ENCODE data around the gene KCNK16. TPM values are rescaled to one million over a fixed set of nuclear protein-coding genes. Genes with fewer than 3 reads are reported as not detected.

Gene KCNK16
- polyA plus RNA-seq, result 1 to 10 TPM in 1 of 3 donors, not detected in 2; 5.0 TPM

DNA sequence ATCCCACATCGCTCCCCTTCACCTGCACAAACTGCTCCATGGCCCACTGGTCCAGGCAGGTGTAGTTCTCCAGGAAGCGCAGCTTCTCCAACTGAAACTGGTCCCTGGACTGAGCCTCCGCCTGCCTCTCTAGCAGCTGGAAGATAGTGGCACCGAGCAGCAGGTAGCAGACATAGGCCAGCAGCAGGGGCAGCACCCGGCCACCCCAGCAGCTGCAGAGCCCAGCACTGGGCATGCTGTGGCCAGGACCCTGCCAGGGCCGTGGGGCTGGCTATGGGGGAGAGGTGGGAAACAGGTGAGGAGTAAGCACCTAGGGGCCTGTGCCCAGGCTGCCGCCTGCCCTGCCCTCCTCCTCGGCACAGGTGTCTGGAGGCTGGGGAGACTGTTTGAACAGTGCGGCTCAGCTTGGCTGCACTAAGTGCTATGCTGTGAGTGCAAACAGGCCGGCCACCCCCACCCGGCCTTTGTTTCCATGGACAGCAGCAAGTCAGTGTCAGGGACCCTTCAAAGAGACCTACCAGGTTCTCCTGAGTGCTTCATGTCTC is at the start of gene KCNK16:
Gene KCNK16, minus strand, starts transcription at position 397 of the 545 bp plus-strand sequence. Its CDS starts 162 bp downstream, at position 235.
- WGBS, 3 donors, result 59 to 84% (median 78%) methylated on average over 10 to 11 of the region's 11 CpGs
- no peak within 1 kb of the TSS for H3K27ac ChIP-seq (ENCODE audit: low read depth, low read length)

DNA sequence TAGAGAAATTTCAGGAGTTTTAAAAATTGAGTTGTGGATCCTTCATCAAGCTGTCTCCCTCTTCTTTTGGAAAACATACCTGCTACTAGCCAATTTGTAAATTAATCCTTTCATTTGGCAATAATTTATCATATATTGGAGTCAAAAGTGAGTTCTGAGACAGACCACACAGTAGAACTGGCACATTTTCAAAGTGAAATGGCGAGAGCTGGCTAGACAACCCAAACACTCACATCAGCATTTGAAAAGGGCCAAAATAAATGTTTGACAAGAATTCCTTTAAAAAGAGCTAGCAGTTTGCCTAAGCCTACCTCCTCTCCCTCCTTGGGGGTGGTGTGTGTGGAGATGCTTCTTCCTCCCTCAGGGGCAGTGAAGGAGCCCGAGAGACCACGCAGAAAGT is 47.9 kb upstream of the KCNK16 start:
- WGBS, 3 donors, result 72 to 77% (median 73%) methylated on average over 3 of the region's 3 CpGs
- no peak overlapping the region for H3K27ac ChIP-seq (ENCODE audit: low read depth, low read length)

DNA sequence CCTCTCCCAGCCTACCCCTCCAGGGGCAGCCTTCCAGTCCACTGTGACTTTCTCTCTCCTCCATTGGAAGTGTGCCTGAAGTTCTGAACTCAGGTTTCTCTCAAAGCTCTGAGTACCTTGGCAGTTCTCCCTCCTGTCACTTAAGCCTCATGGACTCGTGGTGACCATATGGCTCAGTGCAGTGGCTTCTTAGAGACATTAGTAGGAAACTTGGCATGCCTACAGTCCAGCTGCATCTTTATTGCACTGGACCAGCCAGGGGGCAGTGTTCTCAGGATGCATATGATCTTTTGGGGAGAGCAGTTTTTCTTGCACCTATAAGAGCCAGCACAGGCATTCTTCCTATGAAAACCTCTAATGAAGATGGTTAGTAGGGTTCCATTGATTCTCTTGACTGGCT is 47.5 kb upstream of the KCNK16 start:
- WGBS, 3 donors, result 20 to 67% (median 58%) methylated on average over 1 of the region's 1 CpG
- no peak overlapping the region for H3K27ac ChIP-seq (ENCODE audit: low read depth, low read length)

DNA sequence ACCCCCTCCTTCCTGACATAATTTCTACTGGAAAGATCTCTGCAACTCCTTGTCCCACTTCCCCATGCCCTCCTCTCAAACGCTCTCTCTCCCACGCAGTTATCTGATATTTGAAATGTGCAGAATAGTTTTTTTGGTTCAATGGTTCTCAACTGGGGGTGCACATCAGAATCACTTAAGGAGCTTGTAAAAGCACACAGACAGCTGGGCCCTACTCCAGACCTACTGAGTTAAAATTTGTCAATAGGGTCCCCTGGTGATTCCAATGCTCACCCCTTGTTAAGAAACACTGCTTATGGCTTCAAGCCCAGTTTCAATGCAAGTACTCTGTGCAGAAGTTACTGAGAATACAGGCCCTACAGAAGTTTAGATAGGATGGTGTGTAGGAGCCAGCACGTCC is 45.2 kb upstream of the KCNK16 start:
- no peak overlapping the region for H3K27ac ChIP-seq (ENCODE audit: low read depth, low read length)
- 71 to 89% (median 80%) methylated on average over 3 of the region's 3 CpGs for WGBS, 3 donors

DNA sequence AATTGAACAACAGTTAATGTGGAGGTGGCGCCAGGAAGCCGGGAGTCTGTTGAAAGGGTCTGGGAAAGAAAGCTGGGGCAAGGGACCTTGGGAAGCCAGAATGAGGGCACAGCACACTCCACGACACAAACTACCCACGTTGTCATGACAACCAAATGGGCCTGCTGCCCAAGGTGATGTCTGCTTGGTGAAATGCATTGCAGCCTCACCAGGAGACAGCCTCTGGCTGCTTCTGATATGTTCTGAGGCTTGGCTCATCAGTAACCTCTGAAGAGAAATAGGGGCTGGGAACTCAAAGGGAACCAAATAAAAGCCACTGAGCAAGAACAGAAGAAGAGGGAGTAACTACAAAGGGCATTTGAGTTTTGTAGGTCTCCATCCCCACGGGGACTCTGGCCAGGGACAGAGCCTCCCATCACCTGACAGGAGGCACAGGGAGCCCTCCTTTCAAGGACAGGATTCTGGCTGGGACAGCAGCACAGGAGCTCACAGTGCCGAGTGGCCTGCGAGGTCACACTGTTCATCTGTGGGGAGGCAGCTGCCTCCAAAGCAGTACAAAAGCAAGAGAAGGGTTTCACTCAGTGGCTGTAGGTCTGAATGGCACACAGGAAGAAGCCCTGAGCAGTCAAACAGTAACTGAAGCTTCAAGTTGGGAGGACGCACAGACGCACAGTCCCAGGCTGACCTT is 44.6 kb upstream of the KCNK16 start:
- WGBS, 3 donors, result 66 to 79% (median 69%) methylated on average over 9 of the region's 9 CpGs
- no peak overlapping the region for H3K27ac ChIP-seq (ENCODE audit: low read depth, low read length)

DNA sequence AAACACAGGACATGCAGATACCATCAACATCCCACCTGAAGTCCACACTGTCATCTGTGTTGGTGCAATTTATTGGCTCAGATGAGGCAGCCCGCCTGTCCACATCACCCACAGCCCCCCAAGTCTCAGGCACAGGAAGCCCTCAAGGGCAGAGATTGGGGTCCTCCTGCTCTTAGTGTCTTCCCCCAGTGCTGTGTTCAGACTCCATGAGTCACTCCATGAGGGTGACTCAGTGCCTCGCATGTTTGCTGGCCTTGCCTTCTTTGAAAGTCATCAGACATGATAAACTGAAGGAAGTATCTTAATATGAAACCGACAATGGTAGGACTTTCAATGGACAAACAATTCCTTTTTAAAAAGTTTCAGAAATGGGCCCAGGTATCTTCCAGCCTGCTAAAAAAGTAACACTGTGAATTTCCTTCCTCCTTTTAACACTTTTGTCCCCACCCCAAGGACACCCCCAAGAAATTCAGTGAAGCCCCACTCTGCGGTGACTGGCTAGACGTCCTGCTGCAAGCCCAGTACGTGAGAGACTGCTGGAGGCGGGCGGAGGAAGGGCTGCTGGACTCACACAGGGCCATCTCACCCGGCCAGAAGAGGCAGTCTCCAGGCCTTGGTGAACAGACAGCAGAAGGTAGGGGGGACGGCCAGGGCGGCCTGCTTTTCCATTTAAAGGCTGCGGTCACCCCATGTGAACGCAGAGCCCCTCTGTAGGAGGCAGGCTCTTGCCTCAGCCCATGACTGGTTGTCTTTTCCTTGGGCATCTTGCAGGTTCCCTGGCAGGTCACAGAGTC is 43.0 kb upstream of the KCNK16 start:
- H3K27ac ChIP-seq (ENCODE audit: low read depth, low read length), result no peak overlapping the region
- 88 to 93% (median 88%) methylated on average over 13 of the region's 13 CpGs for WGBS, 3 donors

DNA sequence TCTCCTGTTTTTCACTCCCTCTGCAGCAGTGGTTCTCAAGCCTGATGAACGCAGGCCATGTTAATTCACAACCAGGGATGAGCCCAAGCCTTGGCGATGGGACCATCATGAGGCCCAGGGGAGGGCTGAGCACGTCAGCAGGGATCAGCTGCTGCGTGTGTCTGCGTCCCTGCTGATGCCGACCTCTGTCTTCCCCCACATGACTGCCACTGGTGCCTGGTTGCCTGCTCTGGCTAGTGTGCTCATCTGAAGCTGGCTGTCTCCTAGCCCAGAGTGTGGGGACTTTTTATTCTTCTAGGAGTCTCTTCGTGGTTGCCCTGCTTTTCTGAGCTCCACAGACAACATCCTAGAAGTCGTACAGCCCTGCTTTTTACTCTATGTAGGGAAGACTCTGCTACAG is 40.8 kb upstream of the KCNK16 start:
- WGBS, 3 donors, result 80 to 92% (median 87%) methylated on average over 8 of the region's 8 CpGs

DNA sequence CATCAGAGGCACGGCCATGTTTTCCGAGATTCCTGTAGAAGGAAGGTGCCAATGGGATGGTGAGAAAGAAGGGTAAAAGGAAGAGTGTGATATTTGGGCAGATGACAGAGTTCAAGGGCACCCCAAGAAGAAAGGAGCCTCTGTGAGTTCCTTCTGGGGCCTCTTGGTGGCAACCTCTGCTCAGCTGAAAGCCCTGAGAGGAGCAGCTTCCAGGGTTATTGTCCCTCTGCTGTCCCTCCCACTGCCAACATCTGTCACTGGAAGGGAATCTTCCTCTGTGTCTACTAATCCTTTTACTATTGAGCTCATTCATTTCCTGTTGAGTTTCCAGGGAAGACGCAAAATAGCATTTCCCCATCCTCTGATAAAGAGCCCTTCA is 40.0 kb upstream of the KCNK16 start:
- 30 to 47% (median 31%) methylated on average over 3 of the region's 3 CpGs for WGBS, 3 donors
- no peak overlapping the region for H3K27ac ChIP-seq (ENCODE audit: low read depth, low read length)

More for the DNA sequence above, 40.8 kb upstream of the KCNK16 start:
- no peak overlapping the region for H3K27ac ChIP-seq (ENCODE audit: low read depth, low read length)

DNA sequence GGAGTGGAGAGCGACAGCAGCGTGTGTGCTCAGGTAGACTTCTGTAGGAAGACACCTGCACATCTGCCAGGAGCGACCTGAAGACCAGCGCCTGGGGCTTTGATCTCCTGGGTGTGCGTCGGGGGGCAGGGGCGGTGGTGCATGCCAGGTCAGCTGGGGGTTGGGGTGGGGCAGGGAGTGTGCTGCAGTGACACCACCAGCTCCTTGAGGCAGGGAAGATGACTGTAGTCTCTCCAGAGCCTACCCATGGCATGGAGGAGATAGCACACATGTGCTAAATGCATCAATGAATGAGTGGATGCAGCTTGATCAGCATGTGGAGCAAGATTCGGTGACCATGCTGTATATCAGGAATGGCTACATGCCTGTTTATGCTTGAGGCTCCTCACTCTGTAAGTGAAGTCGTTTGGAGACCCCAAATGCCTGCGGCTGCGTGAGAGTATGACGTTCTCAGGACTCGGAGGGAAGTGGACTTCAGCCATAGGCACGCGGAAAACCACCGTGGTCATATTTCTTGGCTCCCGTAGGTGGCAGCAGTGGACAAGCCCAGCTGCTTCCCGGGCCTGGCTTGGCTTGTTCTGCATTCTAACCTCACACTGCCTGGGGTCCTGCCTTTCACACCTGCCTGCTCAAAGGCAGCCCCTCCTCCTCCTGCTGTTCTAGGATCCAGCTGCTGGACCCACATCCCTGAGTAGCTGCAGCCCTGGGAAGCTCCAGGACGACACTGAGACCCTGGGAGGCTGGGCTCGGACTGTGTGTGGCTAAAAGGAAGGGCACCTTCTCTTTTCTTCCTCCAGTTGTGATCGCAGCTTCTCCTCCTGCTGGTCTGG is 39.4 kb upstream of the KCNK16 start:
- 30 to 40% (median 37%) methylated on average over 21 of the region's 21 CpGs for WGBS, 3 donors
- H3K27ac ChIP-seq (ENCODE audit: low read depth, low read length), result no peak overlapping the region

DNA sequence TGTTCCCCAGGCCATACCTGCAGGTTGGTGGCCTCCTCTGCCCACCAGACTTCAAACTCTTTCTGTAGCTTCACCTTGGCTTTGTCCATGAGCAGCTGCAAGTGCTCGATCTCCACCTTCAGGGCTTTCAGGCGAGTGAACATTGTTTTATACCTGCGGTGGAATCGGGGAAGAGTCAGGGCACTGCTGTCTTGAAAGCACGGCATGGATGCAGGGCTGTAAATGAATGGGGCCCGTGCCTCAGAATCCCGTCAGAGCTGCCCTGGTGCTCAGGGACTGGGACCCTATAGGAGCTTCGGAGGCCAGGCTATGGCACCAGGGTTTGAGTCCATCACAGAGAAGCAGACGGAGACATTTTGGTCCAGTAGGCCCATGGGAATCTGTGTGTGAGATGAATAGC is 37.9 kb upstream of the KCNK16 start:
- 85 to 93% (median 93%) methylated on average over 9 of the region's 9 CpGs for WGBS, 3 donors
- no peak overlapping the region for H3K27ac ChIP-seq (ENCODE audit: low read depth, low read length)

DNA sequence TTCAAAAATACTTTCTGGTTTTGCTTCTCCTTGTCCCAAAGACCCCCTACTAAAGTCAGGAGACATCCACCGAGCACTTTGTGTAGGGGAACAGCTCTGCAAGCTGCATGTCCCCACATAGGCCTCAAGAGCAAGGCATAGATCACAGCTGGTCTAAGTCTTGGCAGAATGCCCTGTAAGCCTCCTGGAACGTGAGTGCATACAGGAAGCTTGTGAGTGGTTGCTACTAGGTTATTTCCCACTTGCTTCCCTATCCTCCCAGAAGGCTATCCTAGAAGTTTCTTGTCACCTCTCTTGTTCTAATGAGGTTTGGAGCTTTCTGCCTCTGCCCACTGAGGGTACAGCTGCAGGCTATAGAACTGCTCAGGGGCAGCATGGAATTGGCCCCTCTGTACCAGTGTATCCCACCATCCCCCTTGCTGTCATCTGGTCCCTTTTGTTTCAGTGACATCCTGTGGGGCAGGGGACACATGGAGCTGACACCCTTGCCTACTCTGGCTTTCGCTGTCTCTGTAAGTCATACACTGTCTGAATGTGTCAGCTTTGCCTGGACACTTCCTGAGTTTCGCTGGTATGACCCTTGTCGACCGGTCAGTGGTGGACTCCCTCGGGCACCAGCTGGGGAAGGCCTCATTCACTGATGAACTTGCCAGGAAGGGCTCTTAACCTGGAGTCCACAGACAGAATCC is 35.6 kb upstream of the KCNK16 start:
- WGBS, 3 donors, result 57 to 67% (median 60%) methylated on average over 7 of the region's 7 CpGs
- H3K27ac ChIP-seq (ENCODE audit: low read depth, low read length), result no peak overlapping the region

DNA sequence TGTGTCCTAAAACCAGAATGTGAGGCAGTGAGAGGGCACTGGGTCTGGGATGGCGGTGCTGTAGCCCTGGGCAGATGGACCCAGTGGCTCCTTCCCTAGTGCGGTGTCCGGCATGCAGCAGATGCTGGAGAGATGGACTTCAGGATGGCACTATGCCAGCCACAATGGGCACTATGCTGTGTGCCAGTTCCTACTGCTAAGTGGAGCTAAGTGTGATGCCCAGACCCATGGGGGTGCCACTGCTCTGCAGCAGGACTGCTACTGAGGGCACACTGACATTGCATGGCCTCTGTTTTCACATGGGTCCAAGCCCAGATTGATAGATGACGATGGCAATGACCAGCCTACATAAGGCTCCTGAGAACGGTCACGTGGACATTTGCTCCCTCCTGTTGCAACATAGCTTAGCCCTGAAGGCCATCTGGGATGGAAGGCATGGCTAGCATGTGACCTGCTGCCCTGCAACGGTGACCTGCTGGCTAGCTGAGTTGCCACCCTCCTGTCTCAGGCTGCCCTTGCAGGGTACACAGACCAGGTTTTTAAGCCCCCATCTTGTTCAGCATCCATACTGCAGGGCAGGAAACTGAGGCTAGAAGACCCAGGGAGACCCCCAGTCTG is 31.3 kb upstream of the KCNK16 start:
- WGBS, 3 donors, result 80 to 88% (median 88%) methylated on average over 7 of the region's 7 CpGs

DNA sequence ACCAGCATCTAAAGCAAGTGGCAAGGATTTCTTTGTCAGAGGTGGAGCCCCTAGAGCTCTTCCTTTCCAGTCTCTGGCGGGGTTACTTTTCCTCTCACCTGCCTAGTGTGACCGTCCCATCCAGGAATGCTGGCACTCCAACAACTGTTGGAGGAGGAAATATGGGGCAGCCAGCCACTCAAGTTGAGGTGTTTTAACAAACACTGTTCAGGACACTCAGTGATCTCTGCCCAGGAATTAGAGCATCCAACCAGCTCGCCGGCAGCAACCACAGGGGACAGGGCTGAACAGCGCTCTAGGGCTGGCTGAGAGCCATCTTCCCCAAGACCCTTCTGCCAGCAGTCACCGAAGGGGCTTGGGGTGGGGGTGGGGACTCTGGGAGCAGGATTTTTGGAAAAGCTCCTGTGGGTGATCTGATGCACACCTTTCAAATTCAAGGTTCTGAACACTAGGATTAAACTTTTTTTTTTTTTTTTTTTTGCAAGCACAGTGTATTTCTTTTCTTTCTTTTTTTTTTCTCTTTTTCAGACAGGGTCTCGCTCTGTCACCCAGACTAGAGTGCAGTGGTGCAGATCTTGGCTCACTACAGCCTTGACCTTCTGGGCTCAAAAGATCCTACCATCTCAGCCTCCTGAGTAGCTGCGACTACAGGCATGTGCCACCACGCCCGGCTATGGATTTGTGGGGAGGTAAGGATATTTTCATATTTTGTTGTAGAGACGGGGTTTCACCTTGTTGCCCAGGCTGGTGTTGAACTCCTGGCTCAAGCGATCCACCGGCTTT is 28.4 kb upstream of the KCNK16 start:
- no peak overlapping the region for H3K27ac ChIP-seq (ENCODE audit: low read depth, low read length)
- 85 to 90% (median 89%) methylated on average over 13 of the region's 13 CpGs for WGBS, 3 donors

More for the DNA sequence above, 31.3 kb upstream of the KCNK16 start:
- H3K27ac ChIP-seq (ENCODE audit: low read depth, low read length), result no peak overlapping the region

DNA sequence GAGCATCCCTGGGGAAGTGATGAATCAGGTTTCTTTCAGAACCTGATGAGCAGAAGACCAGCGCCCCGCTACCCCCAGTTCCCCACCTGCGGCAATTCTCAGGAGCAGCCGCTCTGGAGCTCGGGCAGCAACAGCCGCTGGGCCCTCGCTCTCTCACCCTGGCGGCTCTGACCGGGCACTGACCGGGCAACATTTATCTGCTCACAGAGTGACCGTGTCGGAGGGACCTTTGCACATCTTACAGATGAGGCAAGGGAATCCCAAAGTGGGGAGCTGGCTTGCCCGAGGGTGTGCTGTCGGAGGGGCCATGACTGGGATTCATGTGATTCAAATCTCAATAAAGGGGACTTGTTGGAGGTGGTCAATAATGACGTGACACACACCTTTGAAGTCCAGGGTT is 26.2 kb upstream of the KCNK16 start:
- WGBS, 3 donors, result 87 to 93% (median 93%) methylated on average over 15 of the region's 15 CpGs

DNA sequence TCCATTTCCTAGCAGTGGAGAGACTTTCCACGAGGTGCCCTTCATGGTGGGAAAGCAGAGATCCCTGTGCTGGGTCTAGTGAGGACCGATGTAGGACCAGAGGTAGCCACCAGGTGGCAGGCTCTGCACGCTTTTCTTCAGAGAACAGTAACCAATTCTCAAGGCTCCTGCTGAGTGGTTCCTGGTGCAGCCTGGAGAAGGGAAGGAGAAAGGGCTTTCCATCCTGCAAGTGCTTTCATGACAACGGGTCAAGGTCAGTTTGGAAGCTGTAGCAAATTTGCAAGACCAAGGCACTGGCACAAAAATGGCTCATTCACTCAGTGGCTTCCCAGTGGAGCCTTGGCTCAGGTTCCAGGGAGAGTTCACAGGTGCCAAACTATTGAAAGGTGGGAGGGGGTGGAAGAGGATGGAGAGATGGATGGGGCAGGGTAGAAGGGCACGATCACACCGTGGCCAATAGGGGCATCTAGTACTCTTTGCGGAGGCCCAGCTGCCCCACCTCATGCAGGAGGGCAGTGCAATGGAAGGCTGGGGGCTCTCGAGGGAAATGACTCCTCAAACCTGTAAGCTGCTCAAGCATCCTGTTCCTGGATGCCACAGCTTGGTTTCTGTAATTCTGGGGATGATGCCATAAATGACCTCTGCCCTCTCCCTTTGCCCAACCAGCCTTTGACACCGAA is 25.5 kb upstream of the KCNK16 start:
- WGBS, 3 donors, result 34 to 37% (median 35%) methylated on average over 9 of the region's 9 CpGs
- H3K27ac ChIP-seq (ENCODE audit: low read depth, low read length), result no peak overlapping the region

More for the DNA sequence above, 26.2 kb upstream of the KCNK16 start:
- no peak overlapping the region for H3K27ac ChIP-seq (ENCODE audit: low read depth, low read length)

DNA sequence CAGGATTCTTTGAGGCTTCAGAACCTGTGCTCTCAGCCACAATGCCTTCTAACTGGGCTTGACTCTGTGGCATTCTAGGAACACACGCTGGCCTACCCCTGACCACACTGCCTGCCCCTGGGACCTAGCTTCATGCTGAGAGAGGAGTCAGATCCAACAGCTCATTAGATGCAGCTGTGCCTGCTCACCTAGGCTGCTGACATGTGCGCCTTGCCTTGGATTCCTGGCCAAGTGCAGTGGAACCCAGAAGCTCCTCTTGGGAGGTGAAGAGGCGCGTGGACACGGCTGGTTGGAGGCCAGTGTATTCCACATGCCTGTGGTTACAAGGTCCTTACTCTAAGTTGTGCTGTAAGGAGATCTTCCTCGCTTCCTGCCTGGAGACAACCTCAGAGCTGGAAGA is 24.7 kb upstream of the KCNK16 start:
- H3K27ac ChIP-seq (ENCODE audit: low read depth, low read length), result no peak overlapping the region
- 87 to 89% (median 87%) methylated on average over 6 of the region's 6 CpGs for WGBS, 3 donors

Data from adipose tissue (tissue), 3 donors.